Measurements from ENCODE around the gene ZFYVE28. TPM values are rescaled to one million over a fixed set of nuclear protein-coding genes. Genes with fewer than 3 reads are reported as not detected.

ZFYVE28 gene
- polyA plus RNA-seq, 1 donor from 2014 or later: 1.0 TPM

DNA sequence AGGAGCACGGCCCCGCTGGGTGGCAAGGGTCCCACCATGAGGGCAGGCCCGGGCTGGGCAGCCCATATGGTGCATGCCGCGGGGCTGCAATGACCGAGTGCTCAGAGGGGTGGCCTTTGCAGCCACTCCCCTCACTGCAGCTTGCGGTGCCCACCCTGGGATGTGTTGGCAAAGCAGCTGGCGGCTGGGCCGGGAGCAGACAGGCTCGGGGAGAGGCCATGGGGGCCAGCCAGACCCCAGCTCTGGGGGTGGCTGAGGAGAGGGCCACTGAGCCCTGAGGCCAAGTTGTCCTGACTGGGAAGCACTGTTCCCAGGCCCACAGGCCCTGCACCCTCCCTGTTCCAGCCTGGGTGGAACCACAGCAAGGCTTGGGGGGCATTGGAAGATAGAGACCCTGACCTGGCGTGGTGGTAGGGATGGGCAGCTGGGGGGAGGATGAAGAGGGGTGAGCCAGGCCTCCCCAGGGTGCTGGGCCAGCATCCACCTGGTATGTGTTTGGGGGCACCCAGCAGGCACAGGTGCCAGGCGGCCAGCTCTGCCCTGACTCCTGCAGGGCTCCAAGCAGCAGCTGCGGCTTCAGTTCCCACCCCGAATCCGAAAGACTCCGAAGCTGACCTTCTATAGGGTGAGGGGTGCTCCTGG, 32.1 kb upstream of the ZFYVE28 start:
- peaks cover 0 to 4% (median 0%) of the 10 kb centered on the region in 3 donors for H3K4me1 Mint-ChIP-seq
- no peaks in the 10 kb centered on the region for H3K9me3 Mint-ChIP-seq
- no peaks in the 10 kb centered on the region for H3K27me3 Mint-ChIP-seq
- no peak overlapping the region for H3K4me3 Mint-ChIP-seq
- H3K27ac Mint-ChIP-seq: peak overlapping the region in 1 of 3 donors; percentile 70
- H3K36me3 Mint-ChIP-seq: no peaks in the 10 kb centered on the region

GRCh38 chr4:2449511-2450392, 31.3 kb upstream of the ZFYVE28 start:
- Mint-ChIP-seq H3K27ac (peak overlapping the region in 1 of 3 donors; percentile 70), H3K9me3 (no peaks in the 10 kb centered on the region), H3K4me1 (peaks cover 0 to 4% (median 0%) of the 10 kb centered on the region in 3 donors), H3K36me3 (no peaks in the 10 kb centered on the region), H3K4me3 (no peak overlapping the region), H3K27me3 (no peaks in the 10 kb centered on the region)

DNA sequence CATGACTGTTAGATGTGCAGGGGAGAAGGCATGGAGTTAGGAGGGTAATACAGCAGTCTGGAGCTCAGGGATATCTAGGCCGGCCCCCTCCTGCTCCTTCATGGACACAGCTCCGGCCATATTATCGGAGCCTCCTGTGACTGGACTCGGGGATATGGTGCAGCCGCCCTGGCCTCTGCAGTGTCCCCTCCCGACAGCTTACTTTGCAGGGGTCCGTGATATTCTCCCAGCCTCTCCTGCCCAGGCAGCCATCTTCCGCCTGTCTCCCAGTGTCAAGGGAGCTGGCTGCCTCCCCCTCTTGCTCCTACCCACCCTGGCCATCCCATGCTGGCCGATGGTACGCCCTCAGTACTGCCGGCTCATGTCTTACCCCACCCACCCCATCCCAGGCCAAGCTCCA, 30.6 kb upstream of the ZFYVE28 start:
- no peaks in the 10 kb centered on the region for H3K36me3 Mint-ChIP-seq
- H3K27me3 Mint-ChIP-seq: no peaks in the 10 kb centered on the region
- no peaks in the 10 kb centered on the region for H3K9me3 Mint-ChIP-seq
- no peak overlapping the region for H3K4me3 Mint-ChIP-seq
- H3K4me1 Mint-ChIP-seq: peaks cover 0 to 4% (median 0%) of the 10 kb centered on the region in 3 donors
- H3K27ac Mint-ChIP-seq: no peak overlapping the region

GRCh38 chr4:2448589-2448988, 30.1 kb upstream of the ZFYVE28 start:
- Mint-ChIP-seq H3K4me3 (no peak overlapping the region), H3K4me1 (peaks cover 0 to 4% (median 0%) of the 10 kb centered on the region in 3 donors), H3K36me3 (no peaks in the 10 kb centered on the region), H3K27ac (no peak overlapping the region), H3K27me3 (no peaks in the 10 kb centered on the region), H3K9me3 (no peaks in the 10 kb centered on the region)

DNA sequence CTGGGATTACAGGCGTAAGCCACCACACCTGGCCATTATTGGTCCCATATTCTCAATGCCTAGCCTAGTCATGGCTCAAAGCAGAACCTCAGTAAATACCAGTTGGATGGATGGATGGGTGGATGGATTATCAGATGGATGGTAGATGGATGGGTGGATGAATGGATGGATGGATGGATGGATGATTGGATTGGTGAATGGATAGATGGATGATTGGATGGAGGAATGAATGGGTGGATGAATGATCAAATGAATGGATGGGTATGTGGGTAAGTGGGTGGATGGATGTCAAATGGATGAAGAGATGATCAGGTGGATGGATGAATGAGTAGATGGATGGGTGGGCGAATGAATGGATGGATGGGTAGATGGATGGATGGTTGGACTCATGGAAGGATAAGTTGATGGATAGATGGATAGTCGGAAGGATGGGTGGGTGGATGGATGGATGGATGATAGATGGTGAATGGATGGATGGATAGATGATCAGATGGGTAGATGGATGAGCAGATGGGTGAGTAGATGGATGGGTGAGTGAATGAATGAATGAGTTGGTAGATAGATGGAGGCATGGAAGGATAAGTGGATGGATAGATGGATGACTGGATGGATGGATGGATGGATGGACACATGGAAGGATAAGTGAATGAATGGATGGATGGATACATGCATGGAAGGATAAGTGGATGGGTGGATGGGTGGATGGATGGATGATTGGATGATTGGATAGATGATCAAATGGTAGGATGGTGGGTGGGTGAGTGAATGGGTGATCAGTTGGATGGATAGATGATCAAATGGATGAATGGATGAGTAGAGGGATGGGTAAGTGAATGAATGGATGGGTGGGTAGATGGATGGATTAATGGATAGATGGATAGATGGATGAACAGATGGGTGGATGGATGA, 28.5 kb upstream of the ZFYVE28 start:
- no peak overlapping the region for H3K4me3 Mint-ChIP-seq
- H3K9me3 Mint-ChIP-seq: no peaks in the 10 kb centered on the region
- H3K36me3 Mint-ChIP-seq: no peaks in the 10 kb centered on the region
- H3K27me3 Mint-ChIP-seq: no peaks in the 10 kb centered on the region
- peaks cover 0 to 3% (median 0%) of the 10 kb centered on the region in 3 donors for H3K4me1 Mint-ChIP-seq
- no peak overlapping the region for H3K27ac Mint-ChIP-seq

DNA sequence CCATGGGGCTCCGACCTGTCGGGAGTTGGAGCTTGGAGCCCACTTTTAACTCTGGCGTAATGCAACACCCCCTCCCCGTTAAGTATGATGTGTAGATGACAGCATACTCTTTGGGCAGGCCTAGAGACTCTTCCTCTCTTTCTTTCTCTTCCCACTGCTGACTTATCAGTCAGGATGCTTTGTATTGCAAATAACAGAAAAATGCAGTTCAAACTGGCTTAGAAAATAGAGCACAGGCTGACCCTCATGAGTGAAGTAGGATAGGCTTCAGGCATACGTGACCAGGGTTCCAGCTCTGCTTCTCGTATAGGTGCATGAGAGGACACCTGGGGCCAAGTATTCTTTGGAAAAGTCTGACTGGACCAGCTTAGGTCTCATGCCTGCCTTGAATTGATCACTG, 27.1 kb upstream of the ZFYVE28 start:
- H3K4me3 Mint-ChIP-seq: no peak overlapping the region
- peaks cover 0 to 5% (median 2%) of the 10 kb centered on the region in 3 donors for H3K4me1 Mint-ChIP-seq
- no peaks in the 10 kb centered on the region for H3K9me3 Mint-ChIP-seq
- no peak overlapping the region for H3K27ac Mint-ChIP-seq
- no peaks in the 10 kb centered on the region for H3K36me3 Mint-ChIP-seq
- H3K27me3 Mint-ChIP-seq: no peaks in the 10 kb centered on the region

- H3K9me3 Mint-ChIP-seq: no peaks in the 10 kb centered on the region
- H3K27me3 Mint-ChIP-seq: no peaks in the 10 kb centered on the region
- H3K4me1 Mint-ChIP-seq: peaks cover 0 to 4% (median 2%) of the 10 kb centered on the region in 3 donors
- no peaks in the 10 kb centered on the region for H3K36me3 Mint-ChIP-seq
- H3K4me3 Mint-ChIP-seq: no peak overlapping the region
- H3K27ac Mint-ChIP-seq: no peak overlapping the region
Measured at GRCh38 chr4:2445130-2445529, 26.7 kb upstream of the ZFYVE28 start.

DNA sequence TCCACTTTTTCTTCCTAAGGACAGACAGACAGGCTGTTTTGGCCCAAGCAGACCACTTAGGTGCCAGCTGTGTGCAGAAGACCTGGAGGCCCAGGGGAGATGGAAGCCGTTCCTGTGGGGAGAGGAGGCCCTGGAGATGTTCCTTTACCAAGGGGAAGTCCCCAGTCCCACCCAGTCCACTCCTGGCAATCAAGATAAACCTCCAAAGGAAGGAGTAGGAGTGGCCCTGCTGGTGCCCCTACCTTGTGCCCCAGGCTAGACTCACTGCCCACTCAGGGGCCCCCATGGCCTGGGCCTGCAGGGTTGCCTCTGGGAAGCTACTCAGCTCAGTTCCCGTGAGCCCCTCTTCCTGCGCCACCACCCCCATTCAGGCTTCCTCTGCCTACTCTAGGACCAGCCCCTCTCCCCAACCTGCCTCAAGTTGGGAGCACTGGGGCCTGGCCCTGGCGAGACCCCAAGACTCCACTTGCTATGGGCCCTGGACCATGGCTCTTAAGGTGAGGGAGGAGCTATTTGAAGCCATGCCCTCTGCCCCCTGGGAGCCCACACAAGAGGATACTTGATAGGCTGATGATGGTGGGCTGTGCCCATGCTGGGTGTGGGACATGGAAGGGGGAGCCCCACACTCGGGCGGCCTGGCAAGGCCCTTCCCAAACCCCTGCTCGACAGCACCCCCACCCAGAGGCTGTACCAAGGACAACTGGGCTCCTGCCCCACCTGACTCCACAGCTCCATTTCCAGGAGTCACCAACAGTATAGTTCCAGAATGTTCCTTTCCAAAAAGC, 25.7 kb upstream of the ZFYVE28 start:
- no peaks in the 10 kb centered on the region for H3K27me3 Mint-ChIP-seq
- H3K9me3 Mint-ChIP-seq: no peaks in the 10 kb centered on the region
- no peaks in the 10 kb centered on the region for H3K36me3 Mint-ChIP-seq
- H3K4me3 Mint-ChIP-seq: no peak overlapping the region
- H3K4me1 Mint-ChIP-seq: peaks cover 0 to 2% (median 2%) of the 10 kb centered on the region in 3 donors
- no peak overlapping the region for H3K27ac Mint-ChIP-seq

DNA sequence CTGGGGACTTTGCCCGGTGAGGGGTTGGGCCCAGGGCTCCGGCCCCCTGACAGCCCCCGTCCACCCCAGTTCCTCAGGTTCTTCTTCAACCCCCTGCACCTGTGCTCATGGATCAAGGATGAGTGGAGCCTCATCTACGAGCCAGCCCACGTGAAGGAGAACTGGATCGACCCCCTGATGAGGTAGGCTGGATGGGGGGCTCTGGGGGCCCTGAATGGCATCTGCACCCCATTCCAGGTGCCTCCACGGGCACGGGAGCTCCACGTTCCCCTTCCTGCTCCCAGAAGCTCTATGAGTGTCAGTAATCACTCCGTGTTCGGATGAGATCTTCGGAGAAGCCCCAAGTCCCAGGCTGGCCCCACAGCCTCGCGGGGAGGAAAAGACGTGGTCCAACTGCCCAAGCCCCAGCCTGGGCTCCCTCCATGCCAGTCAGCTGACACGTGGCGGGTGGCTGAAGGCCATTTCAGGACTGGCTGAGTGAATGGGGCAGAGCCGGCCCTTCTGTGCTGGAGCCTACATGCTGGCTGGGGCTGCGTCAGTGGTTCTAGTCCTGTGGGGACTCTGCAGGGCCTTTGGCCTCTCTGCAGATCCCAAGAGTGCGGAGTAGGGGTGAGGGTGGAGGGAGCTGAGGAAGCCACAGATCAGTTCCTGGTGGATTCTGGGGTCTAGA, 24.8 kb upstream of the ZFYVE28 start:
- Mint-ChIP-seq H3K36me3 (no peaks in the 10 kb centered on the region), H3K4me1 (peaks cover 0 to 2% (median 2%) of the 10 kb centered on the region in 3 donors), H3K4me3 (peak overlapping the region in 1 of 4 donors; percentile 53), H3K27ac (no peak overlapping the region), H3K27me3 (no peaks in the 10 kb centered on the region), H3K9me3 (no peaks in the 10 kb centered on the region)

- no peaks in the 10 kb centered on the region for H3K27me3 Mint-ChIP-seq
- H3K4me1 Mint-ChIP-seq: peaks cover 0 to 2% (median 2%) of the 10 kb centered on the region in 3 donors
- H3K9me3 Mint-ChIP-seq: no peaks in the 10 kb centered on the region
- H3K4me3 Mint-ChIP-seq: no peak overlapping the region
- no peaks in the 10 kb centered on the region for H3K36me3 Mint-ChIP-seq
- H3K27ac Mint-ChIP-seq: no peak overlapping the region
Measured at GRCh38 chr4:2442175-2442993, 23.9 kb upstream of the ZFYVE28 start.

- peak overlapping the region in 1 of 4 donors; percentile 65 for H3K4me3 Mint-ChIP-seq
- H3K27me3 Mint-ChIP-seq: no peaks in the 10 kb centered on the region
- no peaks in the 10 kb centered on the region for H3K36me3 Mint-ChIP-seq
- H3K9me3 Mint-ChIP-seq: no peaks in the 10 kb centered on the region
- H3K4me1 Mint-ChIP-seq: peaks cover 0 to 2% (median 2%) of the 10 kb centered on the region in 3 donors
- H3K27ac Mint-ChIP-seq: no peak overlapping the region
Measured at GRCh38 chr4:2441393-2442174, 23.1 kb upstream of the ZFYVE28 start.

GRCh38 chr4:2438822-2439718, 20.6 kb upstream of the ZFYVE28 start:
- Mint-ChIP-seq H3K9me3 (no peaks in the 10 kb centered on the region), H3K36me3 (no peaks in the 10 kb centered on the region), H3K27ac (no peak overlapping the region), H3K4me1 (peaks cover 0 to 2% (median 2%) of the 10 kb centered on the region in 3 donors), H3K4me3 (no peak overlapping the region), H3K27me3 (no peaks in the 10 kb centered on the region)
